Liver (tissue), 9 donors: ENCODE data around the gene TLN1. TPM values are rescaled to one million over a fixed set of nuclear protein-coding genes. Genes with fewer than 3 reads are reported as not detected.

Experiments
- DNase-seq: peaks from one replicate; pipeline ENCODE4 v3.0.0-alpha.2; 2017; ENCODE audit warnings: low spot score
- H3K27ac ChIP-seq, 2 donors: one replicate each; pipeline ENCODE4 v1.7.0; 2013; ENCODE audit warnings: inconsistent platforms in 2 of 2, low read length in 2 of 2, control low read depth in 1 of 2, low read depth in 1 of 2, mild to moderate bottlenecking in 1 of 2
- H3K27me3 ChIP-seq, 4 donors: one replicate each; pipeline versions ENCODE4 v1.6.1 to v1.7.0; 2013; ENCODE audit warnings: low read length in 3 of 4, inconsistent platforms in 1 of 4, mild to moderate bottlenecking in 1 of 4, moderate library complexity in 1 of 4; ENCODE audit not compliant: control insufficient read depth in 4 of 4, insufficient read depth in 4 of 4
- H3K36me3 ChIP-seq, 4 donors: one replicate each; pipeline versions ENCODE4 v1.6.1 to v1.7.0; 2013; ENCODE audit warnings: low read length in 3 of 4, mild to moderate bottlenecking in 3 of 4, low read depth in 1 of 4, moderate library complexity in 1 of 4; ENCODE audit not compliant: control insufficient read depth in 4 of 4, insufficient read depth in 3 of 4
- H3K4me1 ChIP-seq, 4 donors: one replicate each; pipeline versions ENCODE4 v1.6.1 to v1.7.0; 2013; ENCODE audit warnings: low read length in 3 of 4, mild to moderate bottlenecking in 3 of 4, moderate library complexity in 1 of 4; ENCODE audit not compliant: control insufficient read depth in 4 of 4, insufficient read depth in 4 of 4
- H3K4me3 ChIP-seq, 3 donors: one replicate each; pipeline versions ENCODE4 v1.6.1 to v1.7.0; 2013; ENCODE audit warnings: low read length in 3 of 3, control low read depth in 1 of 3, low read depth in 1 of 3, mild to moderate bottlenecking in 1 of 3
- H3K9ac ChIP-seq, 2 donors: one replicate each; pipeline ENCODE4 v1.7.0; 2013; ENCODE audit warnings: low read length in 2 of 2, mild to moderate bottlenecking in 2 of 2, moderate library complexity in 2 of 2, control low read depth in 1 of 2, low read depth in 1 of 2
- H3K9me3 ChIP-seq, 4 donors: one replicate each; pipeline versions ENCODE4 v1.6.1 to v1.7.0; 2013; ENCODE audit warnings: low read length in 3 of 4; ENCODE audit not compliant: control insufficient read depth in 4 of 4
- ATF3 ChIP-seq: IDR thresholded peaks from 2 replicates; pipeline ENCODE4 v1.6.1; 2016; ENCODE audit warnings: antibody characterized with exemption
- CTCF ChIP-seq: fragments of 150-350 bp; IDR thresholded peaks from 2 replicates; pipeline ENCODE4 v1.5.1; 2017; ENCODE audit warnings: improper control_type of control experiment, low read depth, low read length; ENCODE audit not compliant: missing input control
- EGR1 ChIP-seq, 2 donors: IDR thresholded peaks; 2 replicates each; pipeline ENCODE4 v1.6.1; 2016 to 2018; ENCODE audit warnings: antibody characterized with exemption in 2 of 2, low read depth in 2 of 2
- FOXA1 ChIP-seq: IDR thresholded peaks from 2 replicates; pipeline ENCODE4 v1.6.1; 2016; ENCODE audit warnings: antibody characterized with exemption
- FOXA2 ChIP-seq: IDR thresholded peaks from 2 replicates; pipeline ENCODE4 v1.6.1; 2016; ENCODE audit warnings: antibody characterized with exemption
- GABPA ChIP-seq, 2 donors: IDR thresholded peaks in 1 of 2; conservative IDR thresholded peaks in 1 of 2; 2 replicates each; pipeline ENCODE4 v1.6.1; 2016; ENCODE audit warnings: antibody characterized with exemption in 2 of 2, mild to moderate bottlenecking in 1 of 2, moderate library complexity in 1 of 2
- HNF4A ChIP-seq, 2 donors: conservative IDR thresholded peaks; 2 replicates each; pipeline ENCODE4 v1.6.1; 2016; ENCODE audit warnings: antibody characterized with exemption in 2 of 2, mild to moderate bottlenecking in 2 of 2
- HNF4G ChIP-seq: IDR thresholded peaks from 2 replicates; pipeline ENCODE4 v1.6.1; 2016; ENCODE audit warnings: antibody characterized with exemption
- JUND ChIP-seq, 2 donors: IDR thresholded peaks; 2 replicates each; pipeline ENCODE4 v1.6.1; 2016; ENCODE audit warnings: antibody characterized with exemption in 2 of 2
- NR2F2 ChIP-seq: IDR thresholded peaks from 2 replicates; pipeline ENCODE4 v1.6.1; 2016; ENCODE audit warnings: antibody characterized with exemption
- RAD21 ChIP-seq, 2 donors: IDR thresholded peaks; 2 replicates each; pipeline ENCODE4 v1.6.1; 2016; ENCODE audit warnings: antibody characterized with exemption in 2 of 2, mild to moderate bottlenecking in 2 of 2
- REST ChIP-seq: IDR thresholded peaks from 2 replicates; pipeline ENCODE4 v1.6.1; 2016; ENCODE audit warnings: antibody characterized with exemption, mild to moderate bottlenecking
- RXRA ChIP-seq, 2 donors: IDR thresholded peaks; 2 replicates each; pipeline ENCODE4 v1.6.1; 2017 to 2018; ENCODE audit warnings: antibody characterized with exemption in 2 of 2, mild to moderate bottlenecking in 1 of 2
- SP1 ChIP-seq: IDR thresholded peaks from 2 replicates; pipeline ENCODE4 v1.6.1; 2018; ENCODE audit warnings: antibody characterized with exemption, mild to moderate bottlenecking
- TAF1 ChIP-seq: conservative IDR thresholded peaks from 2 replicates; pipeline ENCODE4 v1.6.1; 2016; ENCODE audit warnings: antibody characterized with exemption, mild to moderate bottlenecking
- YY1 ChIP-seq: IDR thresholded peaks from 2 replicates; pipeline ENCODE4 v1.6.1; 2016; ENCODE audit warnings: antibody characterized with exemption, mild to moderate bottlenecking
- ZBTB33 ChIP-seq: IDR thresholded peaks from 2 replicates; pipeline ENCODE4 v1.6.1; 2016; ENCODE audit warnings: antibody characterized with exemption
- WGBS: extraction: QIAGEN DNeasy Blood & Tissue Kit; methylation state at CpG from one replicate; pipeline ENCODE4 v1.1.7; 2013; 5-methylcytosine and 5-hydroxymethylcytosine counted together
- polyA plus RNA-seq, 2 donors: library from polyadenylated mRNA; stranded (reverse) in 1 of 2; unstranded in 1 of 2; fragments of 200-250 nt in 1 of 2; fragments of >200 nt in 1 of 2; fragmentation: Nextera tagmentation in 1 of 2; extraction: Ambion mirVana in 1 of 2; gene quantifications; one replicate each; pipeline versions ENCODE4 v1.2.1 to v1.2.3, GENCODE V29; 2013 to 2015
- total RNA-seq, 2 donors: library from RNA; depleted of rRNA; stranded (reverse); fragments of >200 nt; gene quantifications; one replicate each; pipeline ENCODE4 v1.2.3, GENCODE V29; 2014
- donor health status: healthy.
- donor health status: healthy.
- donor health status: healthy.
- donor health status: healthy.
- donor health status: healthy.

Gene TLN1
- total and polyA plus RNA-seq, 4 donors, result 24.5 to 184 (median 125) TPM

GRCh38 chr9:35695943-35696401, 36.0 kb downstream of the TLN1 start:
- no peak overlapping the region for H3K9ac ChIP-seq
- H3K27ac ChIP-seq, result no peak overlapping the region
- no peaks in the 10 kb centered on the region for H3K27me3 ChIP-seq
- TF ChIP-seq CTCF (no peak), FOXA1 (no peak), ZBTB33 (no peak), HNF4A (conservative IDR thresholded peaks at IDR 0.05) (no peak), HNF4G (no peak), YY1 (no peak), JUND (IDR thresholded peaks at IDR 0.05) (no peak), RXRA (IDR thresholded peaks at IDR 0.05) (no peak)
- no peaks in the 10 kb centered on the region for H3K9me3 ChIP-seq
- no peak overlapping the region for H3K4me3 ChIP-seq
- DNase-seq, result no peak
- WGBS, result 92% methylated on average over 3 of the region's 3 CpGs
- peaks cover 24 to 49% (median 40%) of the 10 kb centered on the region in 4 donors for H3K36me3 ChIP-seq
- peaks cover 0 to 4% (median 3%) of the 10 kb centered on the region in 4 donors for H3K4me1 ChIP-seq

GRCh38 chr9:35691757-35692301, 40.2 kb downstream of the TLN1 start:
- Histone ChIP-seq H3K27ac (no peak overlapping the region), H3K9ac (no peak overlapping the region), H3K9me3 (no peaks in the 10 kb centered on the region), H3K4me1 (peaks cover 0 to 10% (median 5%) of the 10 kb centered on the region in 4 donors), H3K27me3 (no peaks in the 10 kb centered on the region), H3K36me3 (peaks cover 0 to 9% (median 5%) of the 10 kb centered on the region in 4 donors), H3K4me3 (no peak overlapping the region)
- WGBS, result 89% methylated on average over 13 of the region's 13 CpGs
- no peak for TF ChIP-seq EGR1 (IDR thresholded peaks at IDR 0.05; ENCODE audit: low read depth in 2 of 2)
- no peak for TF ChIP-seq RAD21 (IDR thresholded peaks at IDR 0.05)
- no peak for TF ChIP-seq YY1
- TF ChIP-seq REST, result no peak
- TF ChIP-seq TAF1, result no peak
- no peak for TF ChIP-seq HNF4A (conservative IDR thresholded peaks at IDR 0.05)
- TF ChIP-seq FOXA2, result no peak
- TF ChIP-seq ZBTB33, result no peak
- no peak for TF ChIP-seq HNF4G
- TF ChIP-seq ATF3, result no peak
- no peak for TF ChIP-seq GABPA (IDR thresholded peaks at IDR 0.05 in 1 of 2, conservative IDR thresholded peaks at IDR 0.05 in 1 of 2)
- TF ChIP-seq SP1, result no peak
- no peak for TF ChIP-seq NR2F2
- no peak for TF ChIP-seq RXRA (IDR thresholded peaks at IDR 0.05)
- TF ChIP-seq CTCF, result no peak
- TF ChIP-seq FOXA1, result no peak
- no peak for DNase-seq
